ENCODE results near the gene STXBP5. TPM values are rescaled to one million over a fixed set of nuclear protein-coding genes. Genes with fewer than 3 reads are reported as not detected.

The STXBP5 gene
- 10.7 and 12.4 TPM in 2 replicates for total RNA-seq
- long read RNA-seq, partial matches to known transcripts = 2 of 7 reads
- long read RNA-seq, other reads (novel, unspliced or antisense) = 5 of 7 reads

GRCh38 chr6:147204060-147204785, at the start of gene STXBP5:
TSS of gene STXBP5 (plus strand) at chr6:147204417. CDS start at chr6:147204533, 116 bp downstream.
- Mint-ChIP-seq H3K4me3 (peak within 1 kb of the TSS; percentile 97), H3K36me3 (ENCODE audit: low read depth) (no peaks in the 10 kb centered on the region), H3K9me3 (no peaks in the 10 kb centered on the region), H3K27ac (ENCODE audit: unreplicated experiment) (peak within 1 kb of the TSS; percentile 97), H3K27me3 (ENCODE audit: low read depth) (no peaks in the 10 kb centered on the region), H3K4me1 (peaks cover 36% of the 10 kb centered on the region)
- TF ChIP-seq CTCF (conservative IDR thresholded peaks at IDR 0.05) = no peak
- peak; percentile 26 for DNase-seq (ENCODE audit: low read depth, low spot score)

- no peaks in the 10 kb centered on the region for H3K36me3 Mint-ChIP-seq (ENCODE audit: low read depth)
- no peaks in the 10 kb centered on the region for H3K4me1 Mint-ChIP-seq
- no peak overlapping the region for H3K27ac Mint-ChIP-seq (ENCODE audit: unreplicated experiment)
- no peaks in the 10 kb centered on the region for H3K27me3 Mint-ChIP-seq (ENCODE audit: low read depth)
- H3K4me3 Mint-ChIP-seq = no peak overlapping the region
- no peak for DNase-seq (ENCODE audit: low read depth, low spot score)
- peaks cover 3% of the 10 kb centered on the region for H3K9me3 Mint-ChIP-seq
- TF ChIP-seq CTCF (conservative IDR thresholded peaks at IDR 0.05) = no peak
Observed at GRCh38 chr6:147154454-147154853, 49.8 kb upstream of the STXBP5 start.

GRCh38 chr6:147156218-147156617, 48.0 kb upstream of the STXBP5 start:
- TF ChIP-seq CTCF (conservative IDR thresholded peaks at IDR 0.05) = no peak
- no peaks in the 10 kb centered on the region for H3K4me1 Mint-ChIP-seq
- no peaks in the 10 kb centered on the region for H3K27me3 Mint-ChIP-seq (ENCODE audit: low read depth)
- no peaks in the 10 kb centered on the region for H3K36me3 Mint-ChIP-seq (ENCODE audit: low read depth)
- no peak overlapping the region for H3K27ac Mint-ChIP-seq (ENCODE audit: unreplicated experiment)
- no peak overlapping the region for H3K4me3 Mint-ChIP-seq
- H3K9me3 Mint-ChIP-seq = peaks cover under 1% of the 10 kb centered on the region
- DNase-seq (ENCODE audit: low read depth, low spot score) = no peak

- Mint-ChIP-seq H3K27ac (ENCODE audit: unreplicated experiment) (no peak overlapping the region), H3K27me3 (ENCODE audit: low read depth) (no peaks in the 10 kb centered on the region), H3K36me3 (ENCODE audit: low read depth) (no peaks in the 10 kb centered on the region), H3K4me3 (no peak overlapping the region), H3K9me3 (no peaks in the 10 kb centered on the region), H3K4me1 (no peaks in the 10 kb centered on the region)
- no peak for DNase-seq (ENCODE audit: low read depth, low spot score)
- no peak for TF ChIP-seq CTCF (conservative IDR thresholded peaks at IDR 0.05)
Observed at GRCh38 chr6:147156799-147157382, 47.3 kb upstream of the STXBP5 start.

GRCh38 chr6:147157930-147158329, 46.3 kb upstream of the STXBP5 start:
- DNase-seq (ENCODE audit: low read depth, low spot score) = no peak
- Mint-ChIP-seq H3K27me3 (ENCODE audit: low read depth) (no peaks in the 10 kb centered on the region), H3K27ac (ENCODE audit: unreplicated experiment) (no peak overlapping the region), H3K4me1 (no peaks in the 10 kb centered on the region), H3K4me3 (no peak overlapping the region), H3K36me3 (ENCODE audit: low read depth) (no peaks in the 10 kb centered on the region), H3K9me3 (no peaks in the 10 kb centered on the region)
- no peak for TF ChIP-seq CTCF (conservative IDR thresholded peaks at IDR 0.05)
